HG03060 (cell line): ENCODE data around the gene MAP4K3.
"Not testable (repeated sequence)": the region's sequence is repeated elsewhere in the genome, so short reads cannot be mapped to it uniquely, and the experiment has no call there.

Experiments used
- ATAC-seq: cut with Tn5 transposase; IDR thresholded peaks from one replicate; pipeline ENCODE4 v1.9.1; 2021; ENCODE audit warnings: low read depth, moderate number of reproducible peaks; ENCODE audit not compliant: unreplicated experiment

The MAP4K3 gene

DNA sequence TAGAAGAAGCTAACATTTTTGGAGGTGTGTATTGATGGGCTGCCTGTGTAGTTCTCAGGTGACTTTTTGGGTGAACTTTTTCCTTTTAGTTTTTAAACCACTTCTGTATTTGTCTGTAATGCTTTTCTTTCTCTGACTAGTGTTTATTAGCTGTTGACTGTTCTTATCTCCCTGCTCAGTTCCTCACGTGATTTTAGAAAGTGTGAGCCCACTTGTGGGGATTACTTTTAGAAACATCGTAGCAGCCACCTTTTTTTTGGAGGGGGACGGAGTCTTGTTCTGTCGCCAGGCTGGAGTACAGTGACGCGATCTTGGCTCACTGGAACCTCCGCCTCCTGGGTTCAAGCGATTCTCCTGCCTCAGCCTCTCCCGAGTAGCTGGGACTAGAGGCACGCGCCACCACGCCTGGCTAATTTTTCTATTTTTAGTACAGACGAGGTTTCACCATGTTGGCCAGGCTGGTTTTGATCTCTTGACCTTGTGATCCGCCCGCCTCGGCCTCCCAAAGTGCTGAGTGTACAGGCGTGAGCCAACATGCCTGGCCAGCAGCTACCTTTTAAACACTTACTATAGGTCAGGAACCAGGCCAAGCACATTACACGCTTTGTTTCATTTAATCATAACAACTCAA, 184.1 kb downstream of the MAP4K3 start:
- no peak for ATAC-seq

DNA sequence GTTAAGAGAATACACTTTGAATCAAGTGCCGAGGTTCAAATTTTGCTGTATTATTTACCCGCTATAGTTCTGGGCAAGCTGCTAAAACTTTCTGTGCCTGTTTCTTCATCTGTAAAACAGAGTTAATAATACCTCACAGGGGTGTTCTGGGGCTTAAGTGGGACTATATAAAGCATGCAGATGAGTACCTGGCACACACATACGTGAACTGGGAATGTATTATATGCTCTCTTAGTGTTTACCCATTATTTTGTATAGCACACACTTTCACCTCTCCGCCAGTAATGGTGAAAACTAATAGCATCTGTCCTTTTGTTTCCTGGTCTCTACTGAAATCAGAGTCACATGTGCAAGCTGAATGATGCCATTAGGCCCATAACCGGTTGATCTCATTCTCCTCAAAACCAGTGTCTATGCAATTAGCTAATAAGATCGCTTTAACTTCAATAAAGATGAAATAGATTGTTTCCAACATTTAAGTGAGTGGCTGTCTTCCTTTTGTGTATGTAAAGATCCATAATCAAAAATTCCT, 189.5 kb downstream of the MAP4K3 start:
- no peak for ATAC-seq

DNA sequence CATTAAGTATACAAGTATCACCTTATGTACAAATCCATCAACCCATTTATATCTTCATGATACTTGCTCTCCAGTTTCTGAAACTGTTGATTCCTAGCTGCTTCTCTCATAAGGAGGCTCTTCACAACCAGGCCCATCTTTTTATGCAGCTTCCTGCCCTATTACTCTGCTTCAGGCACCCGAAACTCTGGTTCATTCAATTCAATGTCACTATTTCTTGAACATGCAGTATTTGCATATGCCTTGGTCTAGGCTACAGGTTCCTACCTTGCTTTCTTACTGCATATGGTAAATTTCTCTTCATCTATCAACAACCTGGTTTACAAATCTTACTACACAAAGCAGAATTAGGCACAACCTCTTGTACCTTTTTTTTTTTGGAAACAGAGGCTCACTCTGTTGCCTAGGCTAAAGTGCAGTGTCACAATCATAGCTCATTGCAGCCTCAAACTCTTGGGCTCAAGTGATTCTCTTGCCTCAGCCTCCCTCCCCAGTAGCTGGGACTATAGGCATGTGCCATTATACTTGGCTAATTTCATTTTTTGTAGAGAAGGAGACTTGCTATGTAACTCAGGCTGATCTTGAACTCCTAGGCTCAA, 190.6 kb downstream of the MAP4K3 start:
- ATAC-seq: no peak

DNA sequence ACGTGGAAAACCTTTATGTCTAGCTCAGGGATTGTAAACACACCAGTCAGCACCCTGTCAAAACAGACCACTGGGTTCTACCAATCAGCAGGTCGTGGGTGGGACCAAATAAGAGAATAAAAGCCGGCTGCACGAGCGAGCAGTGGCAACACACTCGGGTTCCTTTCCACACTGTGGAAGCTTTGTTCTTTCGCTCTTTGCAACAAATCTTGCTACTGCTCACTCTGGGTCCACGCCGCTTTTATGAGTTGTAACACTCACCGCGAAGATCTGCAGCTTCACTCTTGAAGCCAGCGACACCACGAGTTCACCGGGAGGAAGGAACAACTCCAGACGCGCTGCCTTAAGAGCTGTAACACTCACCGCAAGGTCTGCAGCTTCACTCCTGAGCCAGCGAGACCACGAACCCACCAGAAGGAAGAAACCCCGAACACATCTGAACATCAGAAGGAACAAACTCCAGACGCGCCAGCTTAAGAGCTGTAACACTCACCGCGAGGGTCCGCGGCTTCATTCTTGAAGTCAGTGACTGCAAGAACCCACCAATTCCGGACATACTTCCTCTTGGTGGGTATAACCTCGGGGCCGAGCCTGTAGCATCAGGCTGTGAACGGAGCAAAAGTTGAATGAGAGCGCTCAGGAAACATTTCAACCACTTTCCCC, 192.0 kb downstream of the MAP4K3 start:
- not testable (repeated sequence) for ATAC-seq

- not testable (repeated sequence) for ATAC-seq
Observed at GRCh38 chr2:39244241-39244862, 192.7 kb downstream of the MAP4K3 start.

DNA sequence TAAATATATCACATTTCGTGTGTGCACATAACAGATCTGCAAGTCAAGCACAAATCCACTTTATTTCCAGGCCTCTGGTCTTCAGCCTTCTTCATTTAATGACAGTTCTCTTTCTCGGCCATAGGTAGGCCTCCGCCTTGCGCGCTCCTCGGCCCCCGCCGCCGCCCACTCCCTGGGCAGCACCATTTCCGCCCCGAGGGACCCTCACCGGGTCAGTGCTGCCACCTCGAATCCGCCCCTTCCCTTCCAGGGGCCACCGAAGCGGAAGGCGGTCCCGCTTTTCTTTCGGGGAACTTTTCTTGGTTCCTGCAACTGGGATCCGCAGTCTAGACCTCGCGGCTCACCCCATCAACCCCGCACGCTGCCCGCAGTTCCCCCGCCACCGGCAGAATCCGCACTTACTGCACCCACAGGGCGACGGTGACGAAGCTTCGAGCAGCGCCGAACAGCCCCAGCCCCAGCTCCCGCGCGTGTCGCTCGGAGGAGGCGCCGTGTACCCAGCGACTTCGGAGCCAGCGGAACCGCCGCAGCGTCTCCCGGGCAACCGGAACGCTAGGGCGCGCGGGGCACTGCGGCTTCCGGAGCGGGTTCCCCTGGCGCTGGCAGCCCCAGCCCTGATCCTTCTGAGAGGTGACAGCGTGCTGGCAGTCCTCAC, 193.5 kb downstream of the MAP4K3 start, which contains the start of gene CDKL4:
Gene CDKL4, minus strand, starts transcription at position 502 of the 655 bp plus-strand sequence.
- ATAC-seq: no peak

- no peak for ATAC-seq
Observed at GRCh38 chr2:39241588-39241987, 195.5 kb downstream of the MAP4K3 start.

DNA sequence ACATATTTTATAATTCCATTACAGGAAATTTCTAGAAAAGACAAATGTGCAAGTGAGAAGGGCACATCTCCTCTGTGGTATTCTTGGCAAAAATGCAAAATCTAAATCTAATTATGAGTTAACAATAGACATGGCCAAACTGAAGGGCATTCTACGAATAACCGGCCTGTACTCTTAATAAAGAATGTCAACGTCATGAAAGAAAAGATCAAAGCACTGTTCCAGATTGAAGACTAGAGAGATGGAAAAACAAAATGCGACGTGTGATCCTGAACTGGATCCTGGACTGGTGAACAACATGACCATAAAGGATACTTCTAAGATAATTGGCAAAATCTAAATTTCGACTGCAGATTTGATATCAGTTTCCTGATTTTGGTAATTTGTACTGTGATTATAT, 196.3 kb downstream of the MAP4K3 start:
- no peak for ATAC-seq

DNA sequence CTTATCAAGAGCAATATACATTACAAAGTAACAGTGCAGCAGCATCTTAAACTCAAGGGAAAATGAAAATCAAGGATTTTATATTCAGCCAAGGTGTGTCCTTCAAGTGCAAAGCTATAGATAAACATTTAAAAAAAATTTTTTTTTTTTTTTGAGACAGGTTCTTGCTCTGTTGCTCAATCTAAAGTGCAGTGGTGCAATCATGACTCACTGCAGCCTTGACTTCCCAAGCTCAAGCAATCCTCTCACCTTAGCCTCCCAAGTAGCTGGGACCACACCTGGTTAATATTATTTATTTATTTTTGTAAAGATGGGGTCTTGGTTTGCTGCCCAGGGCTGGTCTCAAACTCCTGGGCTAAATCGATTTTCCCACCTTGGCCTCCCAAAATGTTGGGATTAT, 202.3 kb downstream of the MAP4K3 start:
- no peak for ATAC-seq

DNA sequence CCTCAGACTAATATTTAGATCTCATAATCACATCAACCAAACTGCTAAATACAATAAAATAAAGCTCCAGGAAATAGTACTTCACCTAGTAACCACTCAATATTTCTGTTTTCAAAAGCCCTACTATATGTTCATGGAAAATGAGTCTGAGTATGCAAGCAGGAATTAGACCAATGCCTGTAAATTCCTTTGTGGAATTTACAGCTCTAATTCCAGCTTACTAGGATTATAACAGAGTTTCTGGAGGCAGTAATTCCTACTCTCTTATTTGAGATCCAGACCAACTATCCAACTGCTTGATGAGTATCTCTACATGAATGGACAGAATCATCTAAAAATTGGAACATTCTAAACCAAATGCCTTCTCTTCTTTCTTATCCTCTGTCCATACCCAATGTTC, 204.9 kb downstream of the MAP4K3 start:
- no peak for ATAC-seq

- ATAC-seq: no peak
Observed at GRCh38 chr2:39228413-39229209, 208.5 kb downstream of the MAP4K3 start.

GRCh38 chr2:39227628-39228412, 209.3 kb downstream of the MAP4K3 start:
- ATAC-seq: peak; percentile 56

- ATAC-seq: no peak
Observed at GRCh38 chr2:39225567-39225966, 211.5 kb downstream of the MAP4K3 start.

- no peak for ATAC-seq
Observed at GRCh38 chr2:39223909-39224308, 213.2 kb downstream of the MAP4K3 start.

- no peak for ATAC-seq
Observed at GRCh38 chr2:39221459-39221858, 215.6 kb downstream of the MAP4K3 start.

GRCh38 chr2:39220136-39220535, 216.9 kb downstream of the MAP4K3 start:
- ATAC-seq: no peak

DNA sequence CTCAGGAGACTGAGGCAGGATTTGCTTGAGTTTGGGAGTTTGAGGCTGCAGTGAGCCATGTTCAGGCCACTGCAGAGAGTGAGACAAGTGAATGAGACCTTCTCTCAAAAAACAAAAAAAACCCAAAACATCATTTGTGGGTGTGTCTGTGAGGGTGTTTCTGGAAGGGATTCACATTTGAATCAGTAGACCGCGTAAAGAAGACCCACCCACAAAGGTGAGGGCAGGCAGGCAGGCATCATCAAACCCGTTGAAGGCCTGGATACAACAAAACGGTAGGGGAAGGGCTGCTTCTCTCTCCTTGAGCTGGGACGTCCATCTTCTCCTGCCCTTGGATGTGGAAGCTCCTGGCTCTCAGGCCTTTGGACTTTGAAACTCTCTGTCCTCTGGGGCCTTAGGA, 218.7 kb downstream of the MAP4K3 start:
- no peak for ATAC-seq

GRCh38 chr2:39217192-39217550, 219.9 kb downstream of the MAP4K3 start:
- ATAC-seq: no peak
